ENCODE measurements around the gene HKDC1.
"Not testable (repeated sequence)": the region's sequence is repeated elsewhere in the genome, so short reads cannot be mapped to it uniquely, and the experiment has no call there.

GRCh38 chr10:69284402-69284801 lies 64.3 kb downstream of the HKDC1 start:
- not testable (repeated sequence) for TF ChIP-seq POLR2A, CTCF (IDR thresholded peaks at IDR 0.05)
